Testis (tissue), 2 donors: Measurements from ENCODE around the gene LSM7.

ENCODE experiments used
- CTCF ChIP-seq, 3 experiments: fragments of 450-650 bp in 2 of 3; fragments of 200-600 bp in 1 of 3; sonication (generic) in 1 of 3; IDR thresholded peaks; one replicate each; pipeline ENCODE4 v1.5.1; 2016 to 2019; ENCODE audit warnings: antibody characterized with exemption in 3 of 3, mild to moderate bottlenecking in 2 of 3, moderate library complexity in 1 of 3
- POLR2A ChIP-seq: fragments of 450-650 bp; IDR thresholded peaks from one replicate; pipeline ENCODE4 v1.6.1; 2017; ENCODE audit warnings: antibody characterized with exemption, mild to moderate bottlenecking, moderate library complexity

- TF ChIP-seq CTCF (IDR thresholded peaks at IDR 0.05) (no peak), POLR2A (no peak)
Measured at GRCh38 chr19:2355168-2356035, 27.0 kb upstream of the LSM7 start.
